ENCODE results near the gene CDH7.

CDH7 gene

GRCh38 chr18:65750389-65751154 lies at the start of gene CDH7:
TSS of gene CDH7 (plus strand) at chr18:65751012. CDS start at chr18:65762843, 11,831 bp downstream.
- DNase-seq: no peak

GRCh38 chr18:65704046-65704445 lies 46.8 kb upstream of the CDH7 start:
- no peak for DNase-seq

GRCh38 chr18:65706646-65707045 lies 44.2 kb upstream of the CDH7 start:
- no peak for DNase-seq

GRCh38 chr18:65711493-65711892 lies 39.3 kb upstream of the CDH7 start:
- DNase-seq: no peak

- no peak for DNase-seq
Observed at GRCh38 chr18:65721619-65722018, 29.2 kb upstream of the CDH7 start.

- DNase-seq: no peak
Observed at GRCh38 chr18:65725251-65726050, 25.4 kb upstream of the CDH7 start.

GRCh38 chr18:65735155-65735554 lies 15.7 kb upstream of the CDH7 start:
- DNase-seq: no peak

GRCh38 chr18:65737471-65737955 lies 13.3 kb upstream of the CDH7 start:
- no peak for DNase-seq

GRCh38 chr18:65746936-65747335 lies 3.9 kb upstream of the CDH7 start:
- DNase-seq: no peak

GRCh38 chr18:65748321-65748720 lies 2.5 kb upstream of the CDH7 start:
- no peak for DNase-seq

- DNase-seq: no peak
Observed at GRCh38 chr18:65749841-65750240, 971 bp upstream of the CDH7 start.

GRCh38 chr18:65751155-65752085 lies 608 bp downstream of the CDH7 start:
- DNase-seq: no peak

GRCh38 chr18:65752625-65753325 lies 2.0 kb downstream of the CDH7 start:
- no peak for DNase-seq

GRCh38 chr18:65753520-65753919 lies 2.7 kb downstream of the CDH7 start:
- no peak for DNase-seq

- no peak for DNase-seq
Observed at GRCh38 chr18:65754121-65754520, 3.3 kb downstream of the CDH7 start.

- DNase-seq: no peak
Observed at GRCh38 chr18:65755616-65756015, 4.8 kb downstream of the CDH7 start.

GRCh38 chr18:65760457-65760856 lies 9.6 kb downstream of the CDH7 start:
- DNase-seq: no peak

- no peak for DNase-seq
Observed at GRCh38 chr18:65761636-65762295, 11.0 kb downstream of the CDH7 start.

GRCh38 chr18:65762556-65762955 lies 11.7 kb downstream of the CDH7 start:
- DNase-seq: no peak

- no peak for DNase-seq
Observed at GRCh38 chr18:65767406-65767805, 16.6 kb downstream of the CDH7 start.

- DNase-seq: no peak
Observed at GRCh38 chr18:65768120-65768778, 17.4 kb downstream of the CDH7 start.

All from activated CD4-positive, CD25-positive, alpha-beta regulatory T cell (primary cell).